Measurements from ENCODE around the gene NEU2. TPM values are rescaled to one million over a fixed set of nuclear protein-coding genes. Genes with fewer than 3 reads are reported as not detected.

The NEU2 gene
- total and polyA plus RNA-seq, 4 donors: not detected

GRCh38 chr2:233029321-233029720 is 3.2 kb upstream of the NEU2 start:
- no peaks in the 10 kb centered on the region for H3K9me3 ChIP-seq (ENCODE audit: control insufficient read depth in 4 of 4, low read length in 3 of 4)
- no peaks in the 10 kb centered on the region for H3K36me3 ChIP-seq (ENCODE audit: control insufficient read depth in 4 of 4, insufficient read depth in 3 of 4, low read depth in 1 of 4, low read length in 3 of 4)
- no peaks in the 10 kb centered on the region for H3K27me3 ChIP-seq (ENCODE audit: control insufficient read depth in 4 of 4, insufficient read depth in 4 of 4, low read length in 3 of 4)
- no peak overlapping the region for H3K4me3 ChIP-seq (ENCODE audit: low read depth in 1 of 3, low read length in 3 of 3)
- no peak overlapping the region for H3K27ac ChIP-seq (ENCODE audit: low read depth in 1 of 2, low read length in 2 of 2)
- no peak overlapping the region for H3K9ac ChIP-seq (ENCODE audit: low read depth in 1 of 2, low read length in 2 of 2)
- TF ChIP-seq FOXA2 (IDR thresholded peaks at IDR 0.05): no peak
- TF ChIP-seq EGR1 (IDR thresholded peaks at IDR 0.05; ENCODE audit: low read depth in 2 of 2): no peak
- no peak for TF ChIP-seq HNF4G (IDR thresholded peaks at IDR 0.05)
- TF ChIP-seq TAF1 (conservative IDR thresholded peaks at IDR 0.05): no peak
- no peak for TF ChIP-seq RXRA (IDR thresholded peaks at IDR 0.05)
- TF ChIP-seq JUND (IDR thresholded peaks at IDR 0.05): no peak
- no peak for TF ChIP-seq FOXA1 (IDR thresholded peaks at IDR 0.05)
- no peak for TF ChIP-seq REST (IDR thresholded peaks at IDR 0.05)
- TF ChIP-seq, protein P1, sequence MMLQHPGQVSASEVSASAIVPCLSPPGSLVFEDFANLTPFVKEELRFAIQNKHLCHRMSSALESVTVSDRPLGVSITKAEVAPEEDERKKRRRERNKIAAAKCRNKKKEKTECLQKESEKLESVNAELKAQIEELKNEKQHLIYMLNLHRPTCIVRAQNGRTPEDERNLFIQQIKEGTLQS (IDR thresholded peaks at IDR 0.05): no peak
- TF ChIP-seq, protein P2, sequence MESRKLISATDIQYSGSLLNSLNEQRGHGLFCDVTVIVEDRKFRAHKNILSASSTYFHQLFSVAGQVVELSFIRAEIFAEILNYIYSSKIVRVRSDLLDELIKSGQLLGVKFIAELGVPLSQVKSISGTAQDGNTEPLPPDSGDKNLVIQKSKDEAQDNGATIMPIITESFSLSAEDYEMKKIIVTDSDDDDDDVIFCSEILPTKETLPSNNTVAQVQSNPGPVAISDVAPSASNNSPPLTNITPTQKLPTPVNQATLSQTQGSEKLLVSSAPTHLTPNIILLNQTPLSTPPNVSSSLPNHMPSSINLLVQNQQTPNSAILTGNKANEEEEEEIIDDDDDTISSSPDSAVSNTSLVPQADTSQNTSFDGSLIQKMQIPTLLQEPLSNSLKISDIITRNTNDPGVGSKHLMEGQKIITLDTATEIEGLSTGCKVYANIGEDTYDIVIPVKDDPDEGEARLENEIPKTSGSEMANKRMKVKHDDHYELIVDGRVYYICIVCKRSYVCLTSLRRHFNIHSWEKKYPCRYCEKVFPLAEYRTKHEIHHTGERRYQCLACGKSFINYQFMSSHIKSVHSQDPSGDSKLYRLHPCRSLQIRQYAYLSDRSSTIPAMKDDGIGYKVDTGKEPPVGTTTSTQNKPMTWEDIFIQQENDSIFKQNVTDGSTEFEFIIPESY (IDR thresholded peaks at IDR 0.05): no peak
- no peak for TF ChIP-seq RAD21 (IDR thresholded peaks at IDR 0.05)
- no peak for TF ChIP-seq CTCF (IDR thresholded peaks at IDR 0.05; ENCODE audit: low read depth, low read length, missing input control)
- no peak for TF ChIP-seq SP1 (IDR thresholded peaks at IDR 0.05)
- no peak for TF ChIP-seq GABPA (IDR thresholded peaks at IDR 0.05 in 1 of 2, conservative IDR thresholded peaks at IDR 0.05 in 1 of 2)
- no peak for TF ChIP-seq HNF4A (conservative IDR thresholded peaks at IDR 0.05)
- no peak for TF ChIP-seq NR2F2 (IDR thresholded peaks at IDR 0.05)
- TF ChIP-seq YY1 (IDR thresholded peaks at IDR 0.05): no peak
- TF ChIP-seq, protein P3, sequence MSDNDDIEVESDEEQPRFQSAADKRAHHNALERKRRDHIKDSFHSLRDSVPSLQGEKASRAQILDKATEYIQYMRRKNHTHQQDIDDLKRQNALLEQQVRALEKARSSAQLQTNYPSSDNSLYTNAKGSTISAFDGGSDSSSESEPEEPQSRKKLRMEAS (IDR thresholded peaks at IDR 0.05): no peak
- 94% methylated on average over 9 of the region's 9 CpGs for WGBS
- DNase-seq (ENCODE audit: low spot score): no peak
- H3K4me1 ChIP-seq (ENCODE audit: control insufficient read depth in 4 of 4, insufficient read depth in 4 of 4, low read length in 3 of 4): no peaks in the 10 kb centered on the region
